Gastrocnemius medialis (tissue), 4 donors: ENCODE measurements around the gene CFAP100.

ENCODE experiments used
- POLR2A ChIP-seq, 2 donors: fragments of 450-650 bp; IDR thresholded peaks; one replicate each; pipeline ENCODE4 v1.6.1; 2017; ENCODE audit warnings: antibody characterized with exemption in 2 of 2, mild to moderate bottlenecking in 2 of 2, moderate library complexity in 2 of 2
- TF ChIP-seq, protein P1 (sequence below), 5 experiments: fragments of 450-650 bp in 3 of 5; fragments of 200-600 bp in 2 of 5; sonication (generic) in 2 of 5; IDR thresholded peaks in 4 of 5; conservative IDR thresholded peaks in 1 of 5; 1 replicate in 4 of 5; 2 replicates in 1 of 5; pipeline ENCODE4 v1.5.1; 2016 to 2019; ENCODE audit warnings: antibody characterized with exemption in 5 of 5, mild to moderate bottlenecking in 3 of 5, moderate library complexity in 3 of 5

DNA sequence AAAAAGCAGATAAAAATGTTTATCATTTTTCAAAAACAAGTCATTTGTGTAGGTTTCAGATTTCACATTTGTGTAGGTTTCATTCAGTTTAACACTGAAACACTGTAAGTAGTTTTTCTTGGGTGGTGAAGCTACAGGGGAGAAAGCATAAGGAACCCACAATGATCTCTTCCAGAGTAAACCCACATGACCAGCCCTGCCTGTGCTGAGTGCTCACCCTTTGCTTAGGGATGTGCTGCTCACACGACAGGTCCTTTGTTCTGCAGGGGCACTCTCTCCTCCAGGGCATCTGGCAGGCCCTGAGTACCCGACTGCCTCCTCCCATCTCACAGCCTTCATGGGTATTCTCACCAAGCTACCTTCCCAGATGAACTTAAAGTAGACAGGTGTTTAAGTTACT is 52.1 kb downstream of the CFAP100 start:
- TF ChIP-seq, protein P1, sequence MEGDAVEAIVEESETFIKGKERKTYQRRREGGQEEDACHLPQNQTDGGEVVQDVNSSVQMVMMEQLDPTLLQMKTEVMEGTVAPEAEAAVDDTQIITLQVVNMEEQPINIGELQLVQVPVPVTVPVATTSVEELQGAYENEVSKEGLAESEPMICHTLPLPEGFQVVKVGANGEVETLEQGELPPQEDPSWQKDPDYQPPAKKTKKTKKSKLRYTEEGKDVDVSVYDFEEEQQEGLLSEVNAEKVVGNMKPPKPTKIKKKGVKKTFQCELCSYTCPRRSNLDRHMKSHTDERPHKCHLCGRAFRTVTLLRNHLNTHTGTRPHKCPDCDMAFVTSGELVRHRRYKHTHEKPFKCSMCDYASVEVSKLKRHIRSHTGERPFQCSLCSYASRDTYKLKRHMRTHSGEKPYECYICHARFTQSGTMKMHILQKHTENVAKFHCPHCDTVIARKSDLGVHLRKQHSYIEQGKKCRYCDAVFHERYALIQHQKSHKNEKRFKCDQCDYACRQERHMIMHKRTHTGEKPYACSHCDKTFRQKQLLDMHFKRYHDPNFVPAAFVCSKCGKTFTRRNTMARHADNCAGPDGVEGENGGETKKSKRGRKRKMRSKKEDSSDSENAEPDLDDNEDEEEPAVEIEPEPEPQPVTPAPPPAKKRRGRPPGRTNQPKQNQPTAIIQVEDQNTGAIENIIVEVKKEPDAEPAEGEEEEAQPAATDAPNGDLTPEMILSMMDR (IDR thresholded peaks at IDR 0.05 in 4 of 5, conservative IDR thresholded peaks at IDR 0.05 in 1 of 5) = no peak
- TF ChIP-seq POLR2A (IDR thresholded peaks at IDR 0.05) = no peak
